Suprapubic skin (tissue), 4 donors: ENCODE measurements around the gene C8B. TPM values are rescaled to one million over a fixed set of nuclear protein-coding genes. Genes with fewer than 3 reads are reported as not detected.

Experiments
- DNase-seq, 2 donors: peaks; one replicate each; pipeline ENCODE4 v3.0.0-alpha.2; 2019; ENCODE audit warnings: low spot score in 2 of 2
- H3K27ac ChIP-seq: fragments of 200-600 bp; sonication (generic); one replicate; pipeline ENCODE4 v1.5.1; 2019
- H3K27me3 ChIP-seq: fragments of 200-600 bp; sonication (generic); one replicate; pipeline ENCODE4 v1.5.1; 2019
- H3K36me3 ChIP-seq: fragments of 200-600 bp; sonication (generic); one replicate; pipeline ENCODE4 v1.5.1; 2019
- H3K4me1 ChIP-seq: fragments of 200-600 bp; sonication (generic); one replicate; pipeline ENCODE4 v1.5.1; 2019
- H3K4me3 ChIP-seq: fragments of 200-600 bp; sonication (generic); one replicate; pipeline ENCODE4 v1.5.1; 2019; ENCODE audit warnings: mild to moderate bottlenecking
- H3K9me3 ChIP-seq: fragments of 200-600 bp; sonication (generic); one replicate; pipeline ENCODE4 v1.5.1; 2019
- CTCF ChIP-seq, 2 donors: fragments of 200-600 bp in 1 of 2; fragments of 450-650 bp in 1 of 2; sonication (generic) in 1 of 2; IDR thresholded peaks; one replicate each; pipeline ENCODE4 v1.5.1; 2016 to 2019; ENCODE audit warnings: antibody characterized with exemption in 2 of 2, mild to moderate bottlenecking in 1 of 2, moderate library complexity in 1 of 2
- EP300 ChIP-seq: sonication (generic); formaldehyde crosslinking; IDR thresholded peaks from one replicate; pipeline ENCODE4 v1.6.1; 2017; ENCODE audit warnings: antibody characterized with exemption
- POLR2A ChIP-seq, 2 donors: fragments of 450-650 bp; IDR thresholded peaks; one replicate each; pipeline ENCODE4 v1.6.1; 2017; ENCODE audit warnings: antibody characterized with exemption in 2 of 2, mild to moderate bottlenecking in 2 of 2, moderate library complexity in 2 of 2
- POLR2AphosphoS5 ChIP-seq, 3 donors: sonication (generic); formaldehyde crosslinking; IDR thresholded peaks; one replicate each; pipeline ENCODE4 v1.6.1; 2017; ENCODE audit warnings: antibody characterized with exemption in 3 of 3
- WGBS: methylation state at CpG from one replicate; pipeline ENCODE4 v1.1.5; 2018; 5-methylcytosine and 5-hydroxymethylcytosine counted together
- total RNA-seq, 4 donors: library from RNA; depleted of rRNA; stranded (reverse); fragments of >200 nt; gene quantifications; one replicate each; pipeline ENCODE4 v1.1.0, GENCODE V29; 2016

The C8B gene
- total RNA-seq, 4 donors from 2014 or later = not detected

GRCh38 chr1:56922507-56922906 lies 43.3 kb downstream of the C8B start:
- TF ChIP-seq POLR2A (IDR thresholded peaks at IDR 0.05) = no peak
- TF ChIP-seq CTCF (IDR thresholded peaks at IDR 0.05) = no peak
- no peak for TF ChIP-seq POLR2AphosphoS5 (IDR thresholded peaks at IDR 0.05)
- no peak for TF ChIP-seq EP300
- no peak overlapping the region for H3K4me3 ChIP-seq
- DNase-seq = no peak
- no peaks in the 10 kb centered on the region for H3K36me3 ChIP-seq
- no peaks in the 10 kb centered on the region for H3K27me3 ChIP-seq
- WGBS = 94% methylated on average over 1 of the region's 1 CpG
- no peak overlapping the region for H3K27ac ChIP-seq
- H3K4me1 ChIP-seq = no peaks in the 10 kb centered on the region
- H3K9me3 ChIP-seq = no peaks in the 10 kb centered on the region

- no peaks in the 10 kb centered on the region for H3K27me3 ChIP-seq
Observed at GRCh38 chr1:56922070-56922469, 43.7 kb downstream of the C8B start.

GRCh38 chr1:56921479-56921878 lies 44.3 kb downstream of the C8B start:
- no peak for DNase-seq
- no peak overlapping the region for H3K27ac ChIP-seq
- no peaks in the 10 kb centered on the region for H3K36me3 ChIP-seq
- TF ChIP-seq CTCF (IDR thresholded peaks at IDR 0.05) (no peak), POLR2AphosphoS5 (IDR thresholded peaks at IDR 0.05) (no peak), POLR2A (IDR thresholded peaks at IDR 0.05) (no peak), EP300 (no peak)
- H3K9me3 ChIP-seq = no peaks in the 10 kb centered on the region
- no peak overlapping the region for H3K4me3 ChIP-seq
- no peaks in the 10 kb centered on the region for H3K27me3 ChIP-seq
- no peaks in the 10 kb centered on the region for H3K4me1 ChIP-seq
- WGBS = 33% methylated on average over 1 of the region's 1 CpG

More at GRCh38 chr1:56922070-56922469, 43.7 kb downstream of the C8B start:
- Histone ChIP-seq H3K27ac (no peak overlapping the region), H3K4me3 (no peak overlapping the region), H3K4me1 (no peaks in the 10 kb centered on the region), H3K9me3 (no peaks in the 10 kb centered on the region), H3K36me3 (no peaks in the 10 kb centered on the region)
- whole genome bisulfite sequencing = 85% methylated on average over 4 of the region's 4 CpGs
- TF ChIP-seq CTCF (IDR thresholded peaks at IDR 0.05) (no peak), POLR2A (IDR thresholded peaks at IDR 0.05) (no peak), EP300 (no peak), POLR2AphosphoS5 (IDR thresholded peaks at IDR 0.05) (no peak)
- no peak for DNase-seq

- no peak overlapping the region for H3K4me3 ChIP-seq
- no peaks in the 10 kb centered on the region for H3K27me3 ChIP-seq
- WGBS = 65% methylated on average over 2 of the region's 2 CpGs
- H3K27ac ChIP-seq = no peak overlapping the region
- no peaks in the 10 kb centered on the region for H3K9me3 ChIP-seq
- no peaks in the 10 kb centered on the region for H3K4me1 ChIP-seq
- TF ChIP-seq POLR2A (IDR thresholded peaks at IDR 0.05) = no peak
- no peak for TF ChIP-seq EP300
- TF ChIP-seq POLR2AphosphoS5 (IDR thresholded peaks at IDR 0.05) = no peak
- no peak for TF ChIP-seq CTCF (IDR thresholded peaks at IDR 0.05)
- no peak for DNase-seq
- no peaks in the 10 kb centered on the region for H3K36me3 ChIP-seq
Observed at GRCh38 chr1:56920591-56921001, 45.2 kb downstream of the C8B start.

- Histone ChIP-seq H3K27me3 (no peaks in the 10 kb centered on the region), H3K4me3 (no peak overlapping the region), H3K27ac (no peak overlapping the region), H3K9me3 (no peaks in the 10 kb centered on the region), H3K36me3 (no peaks in the 10 kb centered on the region), H3K4me1 (no peaks in the 10 kb centered on the region)
- TF ChIP-seq POLR2A (IDR thresholded peaks at IDR 0.05) = no peak
- TF ChIP-seq EP300 = no peak
- no peak for TF ChIP-seq POLR2AphosphoS5 (IDR thresholded peaks at IDR 0.05)
- TF ChIP-seq CTCF (IDR thresholded peaks at IDR 0.05) = no peak
- no peak for DNase-seq
- WGBS = 74% methylated on average over 3 of the region's 5 CpGs
Observed at GRCh38 chr1:56917356-56917755, 48.5 kb downstream of the C8B start.
